HG03460 (cell line): ENCODE results near the gene PRICKLE4.
"Not testable (repeated sequence)": the region's sequence is repeated elsewhere in the genome, so short reads cannot be mapped to it uniquely, and the experiment has no call there.

Experiments used
- ATAC-seq: cut with Tn5 transposase; IDR thresholded peaks from one replicate; pipeline ENCODE4 v1.9.1; 2021; ENCODE audit not compliant: unreplicated experiment

PRICKLE4 gene

DNA sequence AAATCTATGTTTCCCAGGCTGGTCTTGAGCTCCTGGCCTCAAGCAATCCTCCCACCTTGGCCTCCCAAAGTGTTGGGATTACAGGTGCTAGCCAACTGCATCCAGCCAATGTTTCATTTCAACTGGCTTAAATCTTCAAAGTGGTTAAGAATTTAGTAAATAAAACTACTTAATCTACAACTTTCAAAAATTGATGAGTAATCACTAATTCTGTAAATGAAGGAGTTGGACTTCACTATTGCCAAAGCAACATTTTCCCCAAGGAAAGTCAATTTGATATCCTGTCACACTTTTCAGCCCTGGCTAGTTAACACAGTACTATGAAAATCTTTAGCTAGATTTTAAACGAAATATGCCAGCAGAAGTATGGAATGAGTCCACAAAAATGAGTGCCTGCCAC lies 10.7 kb downstream of the PRICKLE4 start:
- no peak for ATAC-seq

DNA sequence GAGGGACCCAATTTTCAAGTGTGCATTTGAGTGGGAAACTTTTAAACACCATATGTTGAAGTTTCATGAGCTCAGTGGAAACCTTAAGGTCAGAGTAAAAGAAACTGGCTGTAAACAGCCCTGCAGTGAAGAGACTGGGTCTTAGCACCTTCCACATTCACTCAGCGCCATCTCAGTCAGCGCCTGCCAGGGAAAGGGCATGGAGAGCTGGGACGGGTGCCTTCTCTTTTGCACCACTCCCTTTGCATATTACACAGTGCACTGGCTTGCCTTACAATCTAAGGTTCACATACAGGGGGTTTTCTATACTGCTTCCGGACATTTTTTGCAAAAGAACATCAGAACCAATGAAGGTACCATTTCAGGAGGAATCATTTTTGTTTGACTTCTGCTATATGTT lies 11.4 kb downstream of the PRICKLE4 start:
- no peak for ATAC-seq

DNA sequence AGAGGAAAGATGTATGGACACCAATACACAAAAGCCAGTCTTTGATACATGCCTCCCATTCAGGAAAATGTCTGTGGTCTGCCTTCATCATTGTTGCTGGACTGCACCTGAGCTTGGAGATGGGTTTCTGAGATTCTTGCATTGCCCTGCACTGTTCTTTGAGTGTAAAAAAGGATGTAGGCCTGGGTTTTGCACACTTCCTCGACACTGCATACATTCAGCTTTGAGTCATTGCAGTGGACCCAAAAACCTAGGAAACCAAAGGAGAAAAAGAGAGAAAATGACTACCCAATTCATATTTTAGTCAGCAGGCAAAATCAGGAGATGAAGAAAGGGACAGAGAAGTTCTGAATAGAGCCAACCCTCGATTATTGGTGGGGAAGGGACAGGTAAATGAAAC lies 15.9 kb downstream of the PRICKLE4 start:
- ATAC-seq: no peak

DNA sequence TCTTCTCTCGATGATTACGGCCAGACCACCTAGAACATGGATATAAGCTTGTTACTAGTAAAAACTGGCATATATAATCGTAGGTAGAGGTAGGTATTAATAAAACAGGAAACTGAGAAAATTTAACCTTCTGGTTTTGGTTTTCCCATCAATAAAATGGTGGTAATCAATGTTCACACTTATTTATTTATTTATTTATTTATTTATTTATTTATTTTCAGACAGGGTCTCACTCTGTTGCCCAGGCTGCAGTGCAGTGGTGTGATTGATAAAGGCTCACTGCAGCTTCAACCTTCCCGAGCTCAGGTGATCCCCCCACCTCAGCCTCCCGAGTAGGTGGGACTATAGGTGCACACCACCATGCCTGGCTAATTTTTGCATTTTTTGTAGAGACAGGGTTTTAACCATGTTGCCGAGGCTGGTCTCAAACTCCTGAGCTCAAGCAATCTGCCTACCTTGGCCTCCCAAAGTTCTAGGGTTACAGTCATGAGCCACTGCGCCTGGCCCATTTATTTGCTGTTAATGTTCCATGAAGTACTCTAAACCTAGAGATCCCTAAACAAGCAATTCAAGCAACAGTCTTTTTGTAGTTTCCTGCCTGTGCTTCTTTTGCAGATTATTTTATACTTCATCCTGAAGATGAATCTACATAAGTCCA lies 18.4 kb downstream of the PRICKLE4 start:
- no peak for ATAC-seq

DNA sequence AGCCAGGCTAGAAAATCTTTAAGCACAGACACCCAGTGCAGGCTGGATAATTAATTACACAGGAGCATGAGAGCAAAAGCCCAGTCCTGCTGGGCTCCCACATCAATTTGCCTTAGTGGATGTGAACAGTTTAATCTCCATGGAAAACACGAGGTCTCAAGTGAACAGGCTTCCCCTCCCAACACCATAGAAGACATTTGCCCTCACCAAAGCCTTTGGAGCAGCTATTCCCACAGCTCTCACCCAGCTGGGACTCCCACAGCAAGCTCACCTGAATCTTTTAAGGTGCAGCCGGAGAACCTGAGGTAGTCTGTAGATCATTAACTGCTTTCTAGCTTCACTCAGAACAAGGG lies 19.0 kb downstream of the PRICKLE4 start:
- ATAC-seq: no peak

DNA sequence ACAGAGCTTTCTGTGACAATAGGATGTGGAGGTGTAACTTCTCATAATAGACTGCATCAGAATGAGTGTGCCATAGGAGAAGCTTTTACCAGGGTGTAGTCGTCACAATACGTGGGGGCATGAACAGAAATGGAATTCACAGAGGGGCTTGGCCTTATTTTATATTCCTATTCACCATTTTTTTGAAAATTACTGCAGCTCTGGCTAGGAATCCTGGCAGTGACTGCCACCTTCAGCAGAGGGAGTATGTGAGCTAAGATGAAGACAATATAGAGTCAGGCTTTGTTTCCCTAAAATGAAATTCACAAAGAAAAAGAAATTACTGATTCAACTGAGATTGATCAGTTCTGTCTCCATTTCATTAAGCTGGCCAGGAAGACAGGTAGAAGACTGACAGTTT lies 20.8 kb downstream of the PRICKLE4 start:
- no peak for ATAC-seq

DNA sequence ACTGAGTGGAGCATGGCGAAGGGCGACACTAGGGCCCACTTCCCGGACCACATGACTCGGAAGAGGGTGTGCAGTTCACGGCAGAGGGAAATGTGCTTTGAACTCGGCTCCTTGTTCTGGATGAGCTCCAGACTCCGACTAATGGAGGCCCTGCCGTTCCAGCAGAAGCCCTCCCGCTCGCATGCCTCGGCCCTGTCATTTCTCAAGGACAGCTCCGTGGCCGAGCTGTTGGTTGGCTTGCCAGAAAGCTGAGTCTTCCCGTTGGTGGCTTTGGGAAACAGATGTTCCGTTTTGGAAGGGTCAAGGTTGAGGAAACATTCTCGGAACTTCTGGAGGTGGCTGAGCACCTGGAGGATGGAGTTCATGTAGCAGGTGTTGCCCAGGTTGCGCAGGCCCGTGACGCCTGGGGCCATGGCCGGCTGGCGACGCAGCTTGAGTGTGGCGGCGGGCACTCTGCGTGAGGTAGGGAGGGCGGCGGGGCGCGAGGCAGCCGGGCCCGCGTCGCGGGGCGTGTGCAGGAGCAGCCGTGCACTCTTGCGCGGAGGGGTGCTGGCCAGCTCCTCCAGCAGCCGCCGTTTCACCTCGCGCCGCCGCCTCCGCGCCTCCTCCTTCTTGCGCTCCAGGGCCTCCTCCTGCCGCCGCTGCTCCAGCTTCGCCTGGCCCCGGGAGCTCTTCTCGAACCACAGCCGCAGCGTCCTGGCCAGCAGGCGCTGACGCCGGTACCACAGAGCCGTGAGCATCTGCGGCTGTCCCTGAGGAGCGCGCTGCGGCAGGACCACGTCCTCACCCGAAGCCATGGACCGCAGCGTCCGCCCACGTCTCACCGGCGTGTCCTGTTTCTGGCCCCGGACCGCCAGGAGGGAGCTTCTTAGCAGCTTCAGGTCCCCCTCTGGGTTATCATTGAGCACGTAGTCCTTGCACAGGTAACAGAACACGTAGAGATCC lies 25.5 kb downstream of the PRICKLE4 start:
- ATAC-seq: no peak

DNA sequence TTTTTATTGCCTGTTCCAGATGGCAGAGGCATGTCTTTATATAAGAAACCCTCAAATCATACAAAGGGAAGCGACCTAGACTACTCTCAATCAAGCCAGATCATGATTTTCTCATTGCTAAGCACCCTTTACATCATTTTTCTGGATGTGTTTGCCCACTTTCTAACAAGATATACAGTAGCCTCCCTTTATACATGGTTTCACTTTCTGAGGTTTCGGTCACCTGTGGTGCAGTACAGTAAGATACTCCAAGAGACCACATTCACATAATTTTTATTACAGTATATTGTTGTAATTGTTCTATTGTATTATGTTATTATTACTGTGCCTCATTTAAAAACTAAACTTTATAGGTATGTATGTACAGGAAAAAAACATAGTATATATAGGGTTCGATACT lies 30.5 kb downstream of the PRICKLE4 start:
- no peak for ATAC-seq

DNA sequence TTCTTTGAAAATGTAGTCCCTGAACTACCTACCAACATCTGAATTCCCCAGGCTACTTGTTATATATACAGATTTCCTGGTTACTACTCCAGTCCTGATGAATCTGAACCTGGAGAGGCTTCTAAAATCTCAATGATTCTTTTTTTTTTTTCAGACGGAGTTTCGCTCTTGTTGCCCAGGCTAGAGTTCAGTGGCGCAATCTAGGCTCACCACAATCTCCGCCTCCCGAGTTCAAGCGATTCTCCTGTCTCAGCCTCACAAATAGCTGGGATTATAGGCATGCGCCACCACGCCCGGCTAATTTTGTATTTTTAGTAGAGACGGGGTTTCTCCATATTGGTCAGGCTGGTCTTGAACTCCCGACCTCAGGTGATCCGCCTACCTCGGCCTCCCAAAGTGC lies 31.4 kb downstream of the PRICKLE4 start:
- not testable (repeated sequence) for ATAC-seq

DNA sequence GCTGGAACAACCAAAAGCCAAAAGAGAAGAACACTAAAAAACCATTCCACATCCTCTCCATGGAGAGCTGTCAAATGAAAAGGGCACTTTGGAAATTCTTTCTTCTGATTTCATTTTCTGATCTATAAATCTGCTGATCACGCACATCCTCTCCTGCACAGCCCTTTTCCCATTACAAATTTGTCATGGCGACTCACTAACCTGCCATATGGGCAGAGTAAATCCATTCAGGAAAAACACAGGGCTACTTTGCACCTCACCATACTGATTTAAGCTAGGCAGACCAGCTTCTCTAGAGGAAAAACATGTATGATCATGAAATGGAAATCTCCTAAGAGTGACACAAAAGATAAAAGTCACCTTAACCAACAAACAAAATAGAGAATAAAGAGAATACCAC lies 32.9 kb downstream of the PRICKLE4 start:
- no peak for ATAC-seq

DNA sequence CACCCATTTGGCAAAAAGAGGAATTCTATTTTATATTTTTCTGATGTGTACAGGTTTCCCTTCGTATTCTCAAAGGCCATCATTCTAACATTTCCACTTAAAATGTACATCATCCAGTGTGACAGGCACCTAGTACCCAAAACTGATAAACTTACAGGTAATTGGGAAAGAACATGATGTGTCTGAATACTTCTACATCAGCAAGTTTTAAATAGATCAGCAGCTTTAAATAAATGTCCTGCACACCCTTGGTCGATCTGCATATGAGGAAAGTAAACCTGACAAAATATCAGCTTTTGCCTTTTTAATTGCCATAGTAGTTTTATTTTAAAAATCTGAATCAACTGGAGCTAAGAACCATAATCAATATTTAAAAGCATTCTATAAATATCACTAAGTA lies 33.4 kb downstream of the PRICKLE4 start:
- no peak for ATAC-seq

DNA sequence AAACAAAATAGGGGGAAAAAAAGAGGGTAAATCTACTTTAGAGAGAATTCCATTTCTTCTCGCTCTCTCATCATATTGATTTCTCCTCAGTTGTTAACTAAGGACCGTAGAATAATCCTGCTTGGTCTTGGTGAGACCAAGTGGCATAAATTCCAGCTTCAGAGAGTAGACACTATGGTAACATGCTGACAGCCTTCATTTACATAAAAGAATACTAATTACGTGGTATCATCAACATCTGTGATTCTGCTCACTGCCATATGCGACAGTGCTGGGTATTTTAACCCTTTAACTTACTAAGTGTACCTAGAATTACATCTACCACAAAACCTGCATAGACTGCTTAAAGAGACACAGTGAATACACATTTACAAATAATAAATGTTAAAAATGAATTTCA lies 34.0 kb downstream of the PRICKLE4 start:
- ATAC-seq: no peak

DNA sequence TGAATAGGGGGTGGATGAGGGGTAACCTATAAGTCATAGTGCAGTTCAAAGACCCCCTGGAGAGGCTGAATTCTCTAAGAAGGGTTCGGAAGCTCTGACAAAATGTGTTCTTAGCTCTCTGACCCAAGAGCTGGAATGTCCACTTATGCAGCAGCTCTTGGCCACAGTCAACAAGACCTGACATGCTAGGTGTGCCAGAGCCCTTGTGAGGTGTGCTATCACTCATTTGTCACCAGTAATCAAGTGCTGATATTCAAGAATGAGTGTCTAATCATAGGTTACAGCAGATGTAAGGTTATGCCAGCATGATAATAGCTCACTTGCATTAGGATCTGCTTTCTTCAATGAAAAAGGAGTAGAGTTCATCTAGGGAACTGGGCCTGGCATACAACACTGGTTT lies 35.0 kb downstream of the PRICKLE4 start:
- ATAC-seq: no peak

DNA sequence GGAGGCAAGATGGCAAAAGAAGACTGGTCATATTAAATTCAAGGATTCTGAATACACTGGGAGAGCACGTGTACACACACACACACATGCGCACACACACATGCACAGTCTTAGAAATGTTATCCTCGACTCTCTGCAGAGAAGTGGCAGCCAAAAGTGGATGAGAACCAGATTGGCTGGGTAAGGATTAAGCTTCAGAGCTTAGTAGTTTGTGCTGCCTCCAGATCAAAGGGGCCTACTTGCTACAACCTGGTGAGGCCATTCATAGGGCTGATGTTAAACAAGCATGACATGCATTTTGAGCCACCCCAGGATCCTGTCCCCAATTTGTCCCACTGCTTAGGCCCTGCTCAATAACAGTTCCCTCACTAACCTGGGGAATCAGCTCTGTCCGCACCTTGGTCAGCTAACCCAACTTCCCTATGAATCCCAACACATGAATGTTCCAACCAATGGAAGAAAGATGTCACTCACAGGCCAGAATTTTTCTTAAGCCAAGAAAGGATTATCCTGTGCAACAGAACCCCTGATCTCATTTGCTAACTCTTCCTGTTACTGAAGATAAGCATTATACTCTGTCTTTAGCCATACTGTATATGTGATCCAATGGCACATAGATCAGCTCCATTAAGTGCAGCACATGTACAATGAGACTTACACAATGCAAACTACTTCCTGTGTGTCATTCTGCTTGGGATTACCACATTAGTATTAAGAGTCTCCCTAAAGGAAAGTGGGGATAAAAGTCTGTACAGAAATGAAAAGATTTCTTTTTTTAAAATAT lies 37.9 kb downstream of the PRICKLE4 start:
- no peak for ATAC-seq

DNA sequence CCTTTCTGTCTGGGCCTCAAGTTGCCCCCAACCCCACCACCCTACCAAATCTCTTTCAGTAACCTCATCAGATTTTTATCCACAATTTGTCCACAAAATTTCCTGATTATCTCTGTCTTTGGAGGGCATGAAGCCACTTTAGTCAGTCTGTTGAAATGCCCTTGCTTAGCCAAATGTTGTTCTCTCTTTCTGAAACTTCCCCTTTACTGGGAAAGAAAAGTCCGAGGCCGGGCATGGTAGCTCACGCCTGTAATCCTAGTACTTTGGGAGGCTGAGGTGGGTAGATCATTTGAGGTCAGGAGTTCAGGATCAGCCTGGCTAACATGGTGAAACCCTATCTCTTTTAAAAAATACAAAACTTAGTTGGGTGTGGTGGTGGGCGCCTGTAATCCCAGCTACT lies 40.7 kb downstream of the PRICKLE4 start:
- ATAC-seq: no peak

DNA sequence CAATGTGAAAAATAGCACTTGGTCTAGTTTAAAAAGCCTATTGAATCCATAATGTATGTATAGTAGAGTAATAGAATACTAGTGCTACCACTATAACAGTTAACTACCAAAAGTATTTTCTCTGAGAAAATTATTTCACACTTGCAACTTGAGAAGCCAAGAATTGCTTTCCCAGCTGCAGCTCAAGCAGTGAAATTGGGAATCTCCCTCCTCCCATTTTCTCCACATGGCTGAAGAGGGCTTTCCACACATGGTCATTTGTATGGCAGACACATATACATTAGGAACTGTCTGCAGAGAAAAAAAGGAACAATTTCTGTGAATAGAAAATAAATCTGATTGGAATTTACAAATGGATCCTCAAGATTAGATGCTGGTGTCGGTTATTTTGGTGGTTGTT lies 41.4 kb downstream of the PRICKLE4 start:
- no peak for ATAC-seq

DNA sequence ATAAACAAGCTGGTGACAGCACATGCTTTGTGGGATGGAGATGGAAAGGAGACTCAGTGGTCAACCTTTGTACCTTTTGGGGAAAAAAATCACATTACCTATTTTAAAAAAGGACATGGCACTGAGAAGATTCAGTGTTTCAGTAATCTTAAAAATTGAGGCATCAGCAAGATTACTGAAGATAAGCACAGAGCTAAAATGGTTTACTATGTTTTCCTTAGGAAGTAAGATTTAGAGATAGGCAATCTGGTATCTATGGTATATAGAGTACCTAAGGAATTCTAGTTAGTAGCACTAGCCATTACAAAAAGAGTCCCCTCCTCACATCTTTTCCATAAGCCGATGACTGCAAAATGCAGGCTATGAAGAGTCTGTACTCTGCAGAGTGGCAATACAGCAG lies 42.6 kb downstream of the PRICKLE4 start:
- ATAC-seq: no peak

DNA sequence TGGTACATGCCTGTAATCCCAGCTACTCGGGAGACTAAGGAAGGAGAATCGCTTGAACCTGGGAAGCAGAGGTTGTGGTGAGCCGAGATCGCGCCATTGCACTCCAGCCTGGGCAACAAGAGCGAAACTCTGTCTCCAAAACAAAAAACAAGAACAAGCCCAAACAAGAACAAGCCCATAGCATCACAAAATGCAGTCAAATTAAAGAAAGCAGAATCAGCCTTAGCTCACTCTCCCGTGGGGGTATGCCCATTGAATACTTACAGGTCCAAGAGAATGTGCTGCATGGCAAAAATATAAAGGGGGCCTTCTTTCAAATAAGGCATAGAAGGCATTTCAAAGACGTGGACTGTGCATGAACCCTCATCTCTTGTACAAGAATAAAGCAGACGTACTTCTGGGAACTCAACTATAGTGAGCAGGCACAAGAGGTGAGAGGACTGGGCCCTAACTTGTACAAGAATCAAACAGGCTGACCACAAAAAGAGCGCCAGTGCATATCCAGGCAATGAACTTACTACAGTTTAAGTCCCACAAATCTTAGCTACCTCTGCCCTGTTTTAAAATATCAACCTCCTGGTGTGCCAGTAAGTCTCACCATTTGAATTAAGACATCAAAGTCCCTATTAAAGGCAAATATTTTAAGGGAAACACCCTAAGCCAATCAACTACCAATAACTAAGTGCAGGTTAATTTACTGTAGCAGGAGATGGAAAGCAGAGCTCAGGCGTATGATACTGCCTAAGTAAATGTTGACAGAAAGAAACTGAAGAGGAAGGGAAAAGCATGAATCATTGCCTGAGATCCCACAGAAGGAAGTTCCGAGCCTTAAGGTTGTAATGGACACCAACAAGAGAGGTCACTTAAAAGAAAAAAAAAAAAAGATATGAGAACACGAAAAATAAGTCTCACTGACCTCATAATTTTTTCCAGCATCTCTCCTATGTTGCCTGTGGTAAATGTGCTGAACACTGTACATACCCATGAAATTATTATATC lies 44.3 kb downstream of the PRICKLE4 start:
- no peak for ATAC-seq

DNA sequence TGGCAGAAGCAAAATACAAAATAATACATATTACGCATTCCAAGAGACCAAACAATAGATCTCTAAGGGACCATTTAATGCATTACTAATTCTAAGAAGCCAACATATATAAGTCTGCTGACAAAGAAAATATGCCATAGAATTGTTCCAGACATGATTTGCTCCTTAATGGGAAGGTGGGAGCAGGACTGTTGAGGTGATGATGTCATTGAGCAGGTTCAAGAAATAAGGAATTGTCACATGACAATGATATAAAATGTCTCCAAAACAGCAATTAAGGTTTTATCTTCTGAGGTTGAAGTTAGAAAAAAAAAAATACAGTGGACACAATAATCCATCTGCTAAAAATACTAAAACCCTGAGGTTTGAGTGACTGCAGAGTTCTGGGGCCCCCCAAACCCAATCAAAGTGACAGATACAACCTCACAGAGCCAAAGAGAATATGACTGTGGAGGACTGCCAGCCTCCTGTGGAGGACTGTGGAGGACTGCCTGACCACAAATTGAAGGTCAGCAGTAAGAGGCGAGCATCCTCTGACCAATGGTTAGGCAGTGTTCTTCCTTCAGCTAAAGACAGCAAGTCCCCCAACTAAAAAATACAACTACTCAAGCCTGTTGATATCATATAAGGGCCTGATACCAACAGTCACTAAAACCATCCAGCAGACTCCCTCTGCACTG lies 45.9 kb downstream of the PRICKLE4 start:
- ATAC-seq: no peak

DNA sequence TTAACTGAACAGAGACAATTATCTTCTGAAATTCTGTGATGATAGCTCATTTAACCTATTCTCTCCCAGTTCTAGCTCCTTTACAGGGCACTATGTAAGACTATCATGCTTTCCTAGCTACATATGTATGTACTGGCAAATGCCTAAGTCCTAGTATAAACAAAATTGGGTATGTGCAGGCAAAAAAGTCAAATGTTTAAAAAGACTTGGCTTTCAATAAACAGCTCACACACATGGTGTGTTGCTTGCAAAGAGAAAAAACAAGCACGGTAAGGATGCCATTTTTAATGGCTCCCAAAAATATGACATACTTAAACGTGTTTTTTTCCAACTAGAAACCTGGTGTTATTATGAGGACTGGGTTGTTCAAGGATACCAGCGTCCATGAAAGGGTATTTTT lies 51.7 kb downstream of the PRICKLE4 start:
- no peak for ATAC-seq
